CD4-positive, alpha-beta T cell treated with Interleukin-21 for 1 hour (primary cell): ENCODE results near the gene APOC4.
"Not testable (repeated sequence)": the region's sequence is repeated elsewhere in the genome, so short reads cannot be mapped to it uniquely, and the experiment has no call there.

ENCODE experiments used
- DNase-seq: peaks from one replicate; pipeline ENCODE4 v3.0.0-alpha.2; 2020

Gene APOC4

GRCh38 chr19:44960906-44961728, 19.1 kb downstream of the APOC4 start:
- no peak for DNase-seq

GRCh38 chr19:44961821-44962220, 19.8 kb downstream of the APOC4 start:
- no peak for DNase-seq

GRCh38 chr19:44968118-44968517, 26.1 kb downstream of the APOC4 start:
- DNase-seq, result no peak

GRCh38 chr19:44968670-44969069, 26.6 kb downstream of the APOC4 start:
- no peak for DNase-seq

GRCh38 chr19:44969437-44969836, 27.4 kb downstream of the APOC4 start:
- DNase-seq, result no peak

GRCh38 chr19:44971451-44971850, 29.4 kb downstream of the APOC4 start:
- DNase-seq, result not testable (repeated sequence)

GRCh38 chr19:44972802-44973201, 30.8 kb downstream of the APOC4 start:
- DNase-seq, result no peak

GRCh38 chr19:44973982-44974735, 32.1 kb downstream of the APOC4 start:
- no peak for DNase-seq

- no peak for DNase-seq
These were observed 32.8 kb downstream of the APOC4 start for GRCh38 chr19:44974857-44975256.

GRCh38 chr19:44975444-44975843, 33.4 kb downstream of the APOC4 start:
- DNase-seq, result no peak

GRCh38 chr19:44984005-44984404, 42.0 kb downstream of the APOC4 start:
- DNase-seq, result no peak

GRCh38 chr19:44985445-44985844, 43.4 kb downstream of the APOC4 start:
- no peak for DNase-seq

GRCh38 chr19:44986389-44986788, 44.4 kb downstream of the APOC4 start:
- no peak for DNase-seq

- DNase-seq, result no peak
These were observed 45.2 kb downstream of the APOC4 start for GRCh38 chr19:44987148-44987675.

- DNase-seq, result no peak
These were observed 46.2 kb downstream of the APOC4 start for GRCh38 chr19:44988273-44988672.

GRCh38 chr19:44988896-44989556, 47.0 kb downstream of the APOC4 start:
- DNase-seq, result peak; percentile 70

- no peak for DNase-seq
These were observed 48.4 kb downstream of the APOC4 start for GRCh38 chr19:44990459-44990858.

- no peak for DNase-seq
These were observed 48.9 kb downstream of the APOC4 start for GRCh38 chr19:44990966-44991365.

GRCh38 chr19:44992336-44993163, 50.5 kb downstream of the APOC4 start:
- DNase-seq, result no peak

GRCh38 chr19:44993526-44993925, 51.5 kb downstream of the APOC4 start:
- DNase-seq, result no peak

- no peak for DNase-seq
These were observed 52.0 kb downstream of the APOC4 start for GRCh38 chr19:44993926-44994537.
